ENCODE measurements around the gene SERPINB8. TPM values are rescaled to one million over a fixed set of nuclear protein-coding genes. Genes with fewer than 3 reads are reported as not detected.

The SERPINB8 gene
- total RNA-seq, 1 donor from 2014 or later, result 6.7 TPM

- DNase-seq (ENCODE audit: low read depth in 2 of 2), result no peak
Measured at GRCh38 chr18:64011513-64011912, 41.6 kb downstream of the SERPINB8 start.

- DNase-seq (ENCODE audit: low read depth in 2 of 2), result peak; percentile 10 to 41
Measured at GRCh38 chr18:64017870-64018269, 48.0 kb downstream of the SERPINB8 start.

- DNase-seq (ENCODE audit: low read depth in 2 of 2), result no peak
Measured at GRCh38 chr18:64019922-64020756, 50.3 kb downstream of the SERPINB8 start.

- no peak for DNase-seq (ENCODE audit: low read depth in 2 of 2)
Measured at GRCh38 chr18:64026350-64026749, 56.5 kb downstream of the SERPINB8 start.

GRCh38 chr18:64027931-64028695 is 58.2 kb downstream of the SERPINB8 start:
- DNase-seq (ENCODE audit: low read depth in 2 of 2), result no peak

- no peak for DNase-seq (ENCODE audit: low read depth in 2 of 2)
Measured at GRCh38 chr18:64029096-64029495, 59.2 kb downstream of the SERPINB8 start.

GRCh38 chr18:64031411-64031810 is 61.5 kb downstream of the SERPINB8 start:
- DNase-seq (ENCODE audit: low read depth in 2 of 2), result no peak

- DNase-seq (ENCODE audit: low read depth in 2 of 2), result no peak
Measured at GRCh38 chr18:64032312-64032711, 62.4 kb downstream of the SERPINB8 start.

- DNase-seq (ENCODE audit: low read depth in 2 of 2), result peak; percentile 25 to 38
Measured at GRCh38 chr18:64037812-64038414, 68.0 kb downstream of the SERPINB8 start.

Other genes with a start within 250 kb of the SERPINB8 start
- gene SERPINB7, start 194.7 kb upstream of the SERPINB8 start, total RNA-seq, result not detected in 2 replicates
- gene SERPINB2, start 82.4 kb upstream of the SERPINB8 start, total RNA-seq, result not detected in 2 replicates
- not detected in 2 replicates for gene SERPINB10, start 62.1 kb upstream of the SERPINB8 start, total RNA-seq
- gene HMSD, start 20.8 kb upstream of the SERPINB8 start, total RNA-seq, result not detected in 2 replicates
- not detected in 2 replicates for gene LINC00305, start 179.0 kb downstream of the SERPINB8 start, total RNA-seq

All from dermis microvascular lymphatic vessel endothelial cell (primary cell).